WTC11 (cell line): ENCODE results near the gene PRKACA.

Source experiments
- AFF4 ChIP-seq: sonication (generic); formaldehyde crosslinking; IDR thresholded peaks from 2 replicates; pipeline ENCODE4 v1.8.1; 2023; ENCODE audit warnings: mild to moderate bottlenecking, missing genetic modification reagents, borderline replicate concordance
- CTCF ChIP-seq: fragments of 200-600 bp; IDR thresholded peaks from 2 replicates; pipeline ENCODE4 v1.8.0; 2022; ENCODE audit warnings: antibody characterized with exemption
- IRF2 ChIP-seq: sonication (generic); formaldehyde crosslinking; IDR thresholded peaks from 2 replicates; pipeline ENCODE4 v1.8.0; 2022; ENCODE audit warnings: low read depth, missing genetic modification reagents, borderline replicate concordance
- JUN ChIP-seq: sonication (generic); formaldehyde crosslinking; IDR thresholded peaks from 2 replicates; pipeline ENCODE4 v1.8.0; 2023; ENCODE audit warnings: mild to moderate bottlenecking, missing genetic modification reagents
- MAX ChIP-seq: sonication (generic); formaldehyde crosslinking; IDR thresholded peaks from 2 replicates; pipeline ENCODE4 v1.8.0; 2022; ENCODE audit warnings: mild to moderate bottlenecking, missing genetic modification reagents
- NFYB ChIP-seq: sonication (generic); formaldehyde crosslinking; conservative IDR thresholded peaks from 2 replicates; pipeline ENCODE4 v1.8.0; 2022; ENCODE audit warnings: low read depth, missing genetic modification reagents
- PREB ChIP-seq: sonication (generic); formaldehyde crosslinking; IDR thresholded peaks from 2 replicates; pipeline ENCODE4 v1.8.1; 2022; ENCODE audit warnings: mild to moderate bottlenecking, missing genetic modification reagents, moderate library complexity, borderline replicate concordance
- SP1 ChIP-seq: sonication (generic); formaldehyde crosslinking; conservative IDR thresholded peaks from 2 replicates; pipeline ENCODE4 v1.8.1; 2022; ENCODE audit warnings: missing genetic modification reagents
- STAT6 ChIP-seq: sonication (generic); formaldehyde crosslinking; conservative IDR thresholded peaks from 2 replicates; pipeline ENCODE4 v1.8.1; 2023; ENCODE audit warnings: mild to moderate bottlenecking, low read depth, missing genetic modification reagents, moderate library complexity
- ZBTB43 ChIP-seq: sonication (generic); formaldehyde crosslinking; IDR thresholded peaks from 2 replicates; pipeline ENCODE4 v1.8.1; 2023; ENCODE audit warnings: mild to moderate bottlenecking, missing genetic modification reagents
- ZNF121 ChIP-seq: sonication (generic); formaldehyde crosslinking; IDR thresholded peaks from 2 replicates; pipeline ENCODE4 v1.8.0; 2023; ENCODE audit warnings: missing genetic modification reagents
- ZNF263 ChIP-seq: sonication (generic); formaldehyde crosslinking; IDR thresholded peaks from 2 replicates; pipeline ENCODE4 v1.8.1; 2022; ENCODE audit warnings: low read depth, mild to moderate bottlenecking, moderate library complexity, missing genetic modification reagents
- ZNF423 ChIP-seq: fragments of 250-450 bp; sonication (Bioruptor Pico); IDR thresholded peaks from 2 replicates; pipeline ENCODE4 v2.1.2; 2022; ENCODE audit warnings: mild to moderate bottlenecking, moderate library complexity
- ZSCAN18 ChIP-seq: fragments of 250-450 bp; sonication (Bioruptor Pico); IDR thresholded peaks from 2 replicates; pipeline ENCODE4 v2.1.2; 2022; ENCODE audit warnings: mild to moderate bottlenecking, moderate library complexity

- TF ChIP-seq CTCF (no peak), ZNF121 (CRISPR knock-in tag) (no peak), AFF4 (CRISPR knock-in tag) (no peak), ZSCAN18 (CRISPR knock-in tag) (no peak), SP1 (no peak), PREB (CRISPR knock-in tag) (no peak), MAX (CRISPR knock-in tag) (no peak), ZBTB43 (no peak), ZNF263 (CRISPR knock-in tag) (no peak), NFYB (CRISPR knock-in tag) (no peak), STAT6 (CRISPR knock-in tag) (no peak), ZNF423 (CRISPR knock-in tag) (no peak), IRF2 (CRISPR knock-in tag) (no peak), JUN (CRISPR knock-in tag) (no peak)
Measured at GRCh38 chr19:14055396-14055795, 62.2 kb downstream of the PRKACA start.
